GM12801 (cell line): Measurements from ENCODE around the gene BLNK.

Experiments used
- CTCF ChIP-seq: IDR thresholded peaks from one replicate; pipeline ENCODE4 v1.5.1; 2011; ENCODE audit warnings: control low read depth; ENCODE audit not compliant: insufficient read length; ENCODE audit errors: extremely low read depth

The BLNK gene

DNA sequence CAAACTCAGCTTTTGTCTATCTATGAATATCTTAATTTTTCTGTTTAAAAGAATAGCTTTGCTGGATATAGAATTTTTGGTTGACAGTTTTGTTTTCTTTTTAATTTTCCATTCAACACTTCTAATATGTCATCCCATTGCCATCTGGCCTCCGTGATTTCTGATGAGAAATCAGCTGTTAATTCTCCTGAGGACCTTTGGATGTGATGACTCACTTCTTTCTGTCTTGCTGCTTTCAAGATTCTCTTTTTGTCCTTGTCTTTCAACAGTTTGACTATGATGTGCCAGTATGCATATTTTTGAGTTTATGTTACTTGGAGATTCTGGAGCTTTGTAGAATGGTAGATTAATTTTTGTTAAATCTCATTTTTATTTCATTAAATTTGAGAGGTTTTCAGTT, 102.8 kb downstream of the BLNK start:
- no peak for TF ChIP-seq CTCF

GRCh38 chr10:96165726-96166125, 105.6 kb downstream of the BLNK start:
- no peak for TF ChIP-seq CTCF

DNA sequence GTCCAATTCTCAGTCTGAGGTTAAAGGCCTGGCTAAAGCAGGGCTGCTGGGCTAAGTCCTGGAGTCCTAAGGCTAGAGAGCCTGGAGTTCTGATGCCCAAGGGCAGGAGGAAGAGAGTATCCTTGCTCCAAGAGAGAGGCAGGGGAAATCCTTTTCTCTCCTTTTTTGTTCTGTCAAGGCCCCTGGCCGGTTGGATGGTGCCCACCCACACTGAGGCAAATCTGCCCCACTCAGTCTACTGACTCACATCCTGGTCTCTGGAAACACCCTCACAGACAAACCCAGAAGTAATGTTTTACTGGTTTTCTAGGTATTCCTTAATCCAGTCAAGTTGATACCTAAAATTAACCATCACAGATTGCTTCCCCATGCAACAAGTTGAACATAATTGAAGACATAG, 118.3 kb downstream of the BLNK start:
- TF ChIP-seq CTCF, result no peak

- no peak for TF ChIP-seq CTCF
These were observed 118.9 kb downstream of the BLNK start for GRCh38 chr10:96152437-96152836.
